GM19438 (cell line): ENCODE data around the gene ADISSP.

Experiments
- ATAC-seq: cut with Tn5 transposase; IDR thresholded peaks from one replicate; pipeline ENCODE4 v1.9.1; 2021; ENCODE audit warnings: low read depth; ENCODE audit not compliant: unreplicated experiment

ADISSP gene

DNA sequence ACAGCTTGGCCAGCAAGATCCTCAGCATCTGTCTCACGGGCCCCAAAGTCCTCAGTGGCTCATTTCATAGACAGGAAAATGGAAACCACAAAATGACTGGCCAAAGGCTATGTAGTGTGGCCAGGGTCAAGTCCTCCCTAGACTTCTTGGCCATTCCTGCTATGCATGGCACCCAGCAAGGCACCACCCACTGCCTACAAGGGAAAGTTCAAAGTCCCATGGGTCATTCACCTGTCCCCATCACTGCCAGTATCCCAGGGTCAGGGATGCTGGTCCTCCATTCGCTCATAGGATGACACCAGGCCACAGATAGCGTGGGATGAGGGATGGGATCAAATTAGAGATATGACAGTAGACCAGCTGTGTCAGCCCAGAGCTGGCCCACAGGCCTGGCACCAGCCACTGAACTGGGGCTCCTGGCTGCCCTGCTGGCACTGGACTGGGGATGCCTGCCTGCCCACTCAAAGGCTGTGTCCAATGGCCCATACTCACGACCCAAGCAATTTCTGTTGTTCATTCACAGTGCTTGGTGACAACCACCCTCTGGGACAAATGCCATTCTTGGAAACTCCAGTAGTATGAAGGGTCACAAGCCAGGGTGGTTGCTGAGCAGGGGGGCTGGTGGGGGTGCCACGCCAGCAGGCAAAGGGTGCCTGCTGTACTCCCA lies 11.6 kb downstream of the ADISSP start:
- ATAC-seq = no peak

- no peak for ATAC-seq
These were observed 12.3 kb downstream of the ADISSP start for GRCh38 chr20:3755269-3755668.

GRCh38 chr20:3754276-3754630 lies 13.3 kb downstream of the ADISSP start:
- no peak for ATAC-seq

DNA sequence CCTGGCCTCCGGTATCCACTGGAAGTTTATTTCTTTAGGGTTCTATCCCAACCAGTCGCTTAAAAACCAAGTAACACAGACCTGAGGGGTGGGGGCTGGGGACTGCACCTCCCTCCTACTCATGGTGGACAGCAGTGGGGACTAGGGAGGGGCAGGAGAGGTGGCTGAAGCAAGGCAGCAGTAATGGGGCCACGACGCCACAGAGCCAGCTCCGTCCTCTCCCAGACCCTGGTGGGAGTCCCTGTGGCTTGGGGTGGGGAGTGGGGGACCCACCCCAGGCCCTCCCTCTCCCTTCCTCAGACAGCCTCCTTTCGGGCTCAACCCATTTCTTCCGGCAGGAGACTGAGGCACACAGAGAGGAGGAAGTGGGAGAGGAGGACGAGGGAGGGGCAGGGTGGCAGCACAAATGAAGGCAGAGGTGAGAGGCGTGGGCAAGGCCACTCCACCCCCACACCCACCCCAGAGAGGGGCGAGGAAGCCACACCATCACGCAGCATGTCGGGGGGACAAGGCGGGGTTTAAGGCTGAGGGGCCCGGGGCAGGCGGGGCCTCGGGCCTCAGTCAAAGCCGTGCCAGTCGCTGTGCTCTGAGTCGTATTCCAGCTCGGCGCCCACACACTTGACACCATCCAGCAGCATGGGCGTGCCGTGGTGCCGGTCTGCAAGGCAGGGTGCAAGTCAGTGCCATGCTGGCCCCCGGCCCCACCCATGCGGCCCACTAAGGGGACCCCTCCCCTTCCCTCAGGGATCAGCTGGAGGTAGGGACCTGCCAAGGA lies 13.9 kb downstream of the ADISSP start:
- ATAC-seq = no peak

GRCh38 chr20:3753098-3753497 lies 14.5 kb downstream of the ADISSP start:
- no peak for ATAC-seq

GRCh38 chr20:3752386-3752759 lies 15.2 kb downstream of the ADISSP start:
- ATAC-seq = no peak

GRCh38 chr20:3751675-3752385 lies 15.7 kb downstream of the ADISSP start:
- no peak for ATAC-seq

GRCh38 chr20:3751305-3751674 lies 16.3 kb downstream of the ADISSP start:
- no peak for ATAC-seq

DNA sequence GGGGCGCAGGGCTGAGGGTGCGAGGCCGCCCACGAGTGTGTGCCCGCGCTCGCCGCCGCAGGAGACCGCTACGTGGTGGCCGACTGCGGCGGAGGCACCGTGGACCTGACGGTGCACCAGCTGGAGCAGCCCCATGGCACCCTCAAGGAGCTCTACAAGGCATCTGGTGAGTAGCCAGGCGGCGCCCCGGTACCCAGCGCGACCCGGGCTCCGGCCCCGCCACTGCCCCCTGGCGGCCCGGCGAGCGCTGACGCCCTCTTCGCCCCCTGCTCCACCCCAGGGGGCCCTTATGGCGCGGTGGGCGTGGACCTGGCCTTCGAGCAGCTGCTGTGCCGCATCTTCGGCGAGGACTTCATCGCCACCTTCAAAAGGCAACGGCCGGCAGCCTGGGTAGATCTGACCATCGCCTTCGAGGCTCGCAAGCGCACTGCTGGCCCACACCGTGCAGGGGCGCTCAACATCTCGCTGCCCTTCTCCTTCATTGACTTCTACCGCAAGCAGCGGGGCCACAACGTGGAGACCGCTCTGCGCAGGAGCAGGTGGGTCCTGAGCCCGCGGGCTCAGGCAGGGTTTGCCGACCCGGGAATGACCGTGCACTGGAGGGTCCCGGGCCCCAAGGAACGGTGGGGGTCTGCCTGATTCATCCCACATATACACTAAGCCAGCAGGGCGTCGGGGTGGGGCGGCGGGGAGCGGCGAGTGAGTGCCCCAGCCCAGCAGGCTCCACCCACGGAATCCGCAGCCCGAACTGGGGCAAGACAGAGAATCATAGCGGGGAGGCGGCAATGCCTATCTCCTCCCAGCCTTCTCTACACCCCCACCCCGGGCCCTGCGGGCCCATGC lies 17.6 kb downstream of the ADISSP start:
- no peak for ATAC-seq

- ATAC-seq = no peak
These were observed 18.4 kb downstream of the ADISSP start for GRCh38 chr20:3749087-3749688.

DNA sequence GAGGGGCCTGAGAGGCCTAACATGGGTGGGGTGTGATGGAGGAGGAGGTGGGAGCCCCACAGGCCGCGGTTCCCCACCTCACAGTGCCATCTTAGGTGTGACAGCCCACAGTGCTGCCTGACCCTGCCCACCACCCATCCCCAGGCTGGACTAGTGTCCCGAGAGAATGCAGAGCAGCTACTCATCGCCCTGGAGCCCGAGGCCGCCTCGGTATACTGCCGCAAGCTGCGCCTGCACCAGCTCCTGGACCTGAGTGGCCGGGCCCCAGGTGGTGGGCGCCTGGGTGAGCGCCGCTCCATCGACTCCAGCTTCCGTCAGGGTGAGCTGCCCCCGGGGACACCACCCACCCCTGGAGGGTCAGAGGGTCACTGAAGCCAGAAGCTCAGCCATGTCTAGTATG lies 19.5 kb downstream of the ADISSP start:
- ATAC-seq = no peak

GRCh38 chr20:3747471-3747870 lies 20.1 kb downstream of the ADISSP start:
- ATAC-seq = no peak

- no peak for ATAC-seq
These were observed 21.8 kb downstream of the ADISSP start for GRCh38 chr20:3745686-3746173.

GRCh38 chr20:3744806-3745685 lies 22.5 kb downstream of the ADISSP start:
- no peak for ATAC-seq

DNA sequence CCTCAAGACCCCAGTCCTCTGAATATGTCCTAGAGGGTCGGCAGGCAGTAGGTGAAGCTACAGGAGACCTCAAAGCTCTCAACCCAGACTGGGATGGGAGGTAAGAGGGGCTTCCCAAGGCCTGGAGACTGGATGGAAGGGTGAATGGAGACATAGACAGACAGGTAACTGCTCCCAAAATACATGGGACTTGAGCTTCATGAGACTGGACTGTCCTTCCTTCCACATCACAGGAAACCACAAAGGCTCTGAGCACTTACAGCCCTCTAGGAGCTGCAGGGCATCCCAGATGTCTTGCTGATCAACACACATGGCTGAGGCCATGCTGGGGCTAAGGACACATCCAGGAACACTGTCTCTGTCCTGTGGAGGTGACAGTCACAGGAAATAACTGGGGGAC lies 23.5 kb downstream of the ADISSP start:
- ATAC-seq = no peak

DNA sequence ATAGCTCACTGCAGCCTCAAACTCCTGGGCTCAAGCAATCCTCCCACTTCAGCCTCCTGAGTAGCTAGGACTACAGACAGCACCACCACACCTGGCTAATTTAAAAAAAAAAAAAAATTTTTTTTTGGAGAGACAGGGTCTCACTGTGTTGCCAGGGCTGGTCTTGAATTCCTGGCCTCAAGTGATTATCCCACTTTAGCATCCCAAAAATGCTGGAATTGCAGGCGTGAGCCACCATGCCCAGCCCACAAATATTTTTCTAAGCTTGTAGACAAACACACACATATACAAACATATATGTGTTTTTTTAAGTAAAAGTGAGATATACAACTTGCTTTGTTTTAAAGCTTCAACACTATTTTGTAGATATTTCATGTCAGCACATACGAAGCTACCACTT lies 24.3 kb downstream of the ADISSP start:
- no peak for ATAC-seq

- no peak for ATAC-seq
These were observed 25.6 kb downstream of the ADISSP start for GRCh38 chr20:3741836-3742458.

GRCh38 chr20:3740615-3741301 lies 26.8 kb downstream of the ADISSP start:
- ATAC-seq = no peak
